HEK293T (cell line): ENCODE measurements around the gene TMEM151B.

ENCODE experiments used
- ARNT ChIP-seq: fragments of 450-650 bp; IDR thresholded peaks from 2 replicates; pipeline ENCODE4 v1.6.1; 2017; ENCODE audit warnings: mild to moderate bottlenecking
- BHLHE40 ChIP-seq: fragments of 450-650 bp; IDR thresholded peaks from 2 replicates; pipeline ENCODE4 v1.6.1; 2016; ENCODE audit warnings: mild to moderate bottlenecking, moderate library complexity, borderline replicate concordance
- CTBP1 ChIP-seq: fragments of 450-650 bp; IDR thresholded peaks from 2 replicates; pipeline ENCODE4 v1.6.1; 2016; ENCODE audit warnings: borderline replicate concordance
- ELF4 ChIP-seq: fragments of 450-650 bp; IDR thresholded peaks from 2 replicates; pipeline ENCODE4 v1.6.1; 2017; ENCODE audit warnings: antibody characterized with exemption
- FOXA1 ChIP-seq: fragments of 450-650 bp; IDR thresholded peaks from 2 replicates; pipeline ENCODE4 v1.6.1; 2016; ENCODE audit warnings: mild to moderate bottlenecking
- FOXK2 ChIP-seq: fragments of 450-650 bp; IDR thresholded peaks from 2 replicates; pipeline ENCODE4 v1.6.1; 2016; ENCODE audit warnings: mild to moderate bottlenecking
- HDGF ChIP-seq: fragments of 450-650 bp; IDR thresholded peaks from 2 replicates; pipeline ENCODE4 v1.6.1; 2017; ENCODE audit warnings: antibody characterized with exemption, borderline replicate concordance
- LEF1 ChIP-seq: fragments of 450-650 bp; IDR thresholded peaks from 2 replicates; pipeline ENCODE4 v1.6.1; 2017; ENCODE audit warnings: mild to moderate bottlenecking, borderline replicate concordance
- NFRKB ChIP-seq: fragments of 450-650 bp; IDR thresholded peaks from 2 replicates; pipeline ENCODE4 v1.6.1; 2016; ENCODE audit warnings: mild to moderate bottlenecking, moderate library complexity
- PKNOX1 ChIP-seq: fragments of 450-650 bp; IDR thresholded peaks from 2 replicates; pipeline ENCODE4 v1.6.1; 2016
- SP1 ChIP-seq: fragments of 450-650 bp; IDR thresholded peaks from 2 replicates; pipeline ENCODE4 v1.6.1; 2017
- SUZ12 ChIP-seq: fragments of 450-650 bp; IDR thresholded peaks from 2 replicates; pipeline ENCODE4 v1.6.1; 2016; ENCODE audit warnings: mild to moderate bottlenecking
- TARDBP ChIP-seq: fragments of 450-650 bp; IDR thresholded peaks from 2 replicates; pipeline ENCODE4 v1.6.1; 2016
- ZNF384 ChIP-seq: fragments of 450-650 bp; IDR thresholded peaks from 2 replicates; pipeline ENCODE4 v1.6.1; 2016

GRCh38 chr6:44341095-44341890, 71.0 kb downstream of the TMEM151B start:
- TF ChIP-seq TARDBP (no peak), ARNT (no peak), SP1 (no peak), NFRKB (no peak), HDGF (no peak), CTBP1 (no peak), ELF4 (no peak), LEF1 (no peak), FOXK2 (no peak), PKNOX1 (no peak), SUZ12 (no peak), ZNF384 (no peak), FOXA1 (no peak), BHLHE40 (no peak)
